Endothelial cell of umbilical vein (primary cell): ENCODE measurements around the gene MAP1LC3B2. TPM values are rescaled to one million over a fixed set of nuclear protein-coding genes. Genes with fewer than 3 reads are reported as not detected.

Experiments
- BruUV-seq: library from RNA; stranded (reverse); fragments of 400-500 nt; replicated peaks from 2 replicates; lab custom pipeline; 2021; lab: Mats Ljungman, UMichigan
- CTCF ChIA-PET: fragments of 300-600, 350-600 bp; sonication (Branson Sonifier 250); formaldehyde crosslinking; loops from one replicate; lab custom pipeline; 2021; ENCODE audit warnings: antibody characterized with exemption, inconsistent platforms; lab: Charles Lee
- POLR2A ChIA-PET: fragments of 300-600, 350-600 bp; sonication (Branson Sonifier 250); formaldehyde crosslinking; loops from one replicate; lab custom pipeline; 2021; ENCODE audit warnings: antibody characterized with exemption, inconsistent platforms; lab: Charles Lee
- DNase-seq: peaks from one replicate; pipeline ENCODE4 v3.0.0-alpha.2; 2011; ENCODE audit warnings: low read depth, low spot score
- FAIRE-seq: peaks from 2 replicates; lab custom pipeline; 2011; peaks lifted over from hg19 to GRCh38; lab: Jason Lieb, UNC
- H2AFZ ChIP-seq: 2 replicates; pipeline ENCODE4 v1.6.0; 2012; ENCODE audit warnings: low read depth, low read length, control low read depth, inconsistent platforms
- H3K27ac ChIP-seq: 2 replicates; pipeline ENCODE4 v1.5.1; 2011; ENCODE audit warnings: low read depth, mild to moderate bottlenecking, control low read depth, low read length, moderate library complexity; ENCODE audit not compliant: insufficient read depth
- H3K27me3 ChIP-seq, 2 experiments: 2 replicates each; pipeline versions ENCODE4 v1.6.0 to v1.6.1; 2011; ENCODE audit warnings: low read length in 2 of 2, mixed read lengths in 1 of 2; ENCODE audit not compliant: control insufficient read depth in 2 of 2, insufficient read depth in 2 of 2
- H3K36me3 ChIP-seq, 2 experiments: 2 replicates in 1 of 2; 3 replicates in 1 of 2; pipeline ENCODE4 v1.5.1; 2011; ENCODE audit warnings: low read length in 2 of 2, mild to moderate bottlenecking in 1 of 2, moderate library complexity in 1 of 2; ENCODE audit not compliant: control insufficient read depth in 2 of 2, insufficient read depth in 2 of 2; ENCODE audit errors: extremely low read depth in 1 of 2
- H3K4me1 ChIP-seq: 3 replicates; pipeline ENCODE4 v1.5.1; 2011; ENCODE audit warnings: mild to moderate bottlenecking, low read length; ENCODE audit not compliant: control insufficient read depth, insufficient read depth; ENCODE audit errors: extremely low read depth
- H3K4me2 ChIP-seq: 2 replicates; pipeline ENCODE4 v1.6.1; 2011; ENCODE audit warnings: low read length, control low read depth, mixed read lengths; ENCODE audit not compliant: insufficient read depth
- H3K4me3 ChIP-seq, 3 experiments: fragments of 200-600 bp in 1 of 3; sonication (generic), shearing (Covaris generic) in 1 of 3; replicated peaks in 1 of 3; 2 replicates each; pipeline ENCODE4 v1.5.1; 2011 to 2016; ENCODE audit warnings: control low read depth in 3 of 3, low read length in 3 of 3, mild to moderate bottlenecking in 2 of 3, inconsistent platforms in 1 of 3, low read depth in 1 of 3, moderate library complexity in 1 of 3; ENCODE audit not compliant: insufficient read depth in 1 of 3
- H3K79me2 ChIP-seq: 2 replicates; pipeline ENCODE4 v1.6.0; 2012; ENCODE audit warnings: low read length, inconsistent platforms; ENCODE audit not compliant: control insufficient read depth, insufficient read depth
- H3K9ac ChIP-seq: replicated peaks from 2 replicates; pipeline ENCODE3; 2011; ENCODE audit warnings: low read length, control low read depth; ENCODE audit not compliant: insufficient read depth; ENCODE audit errors: extremely low read depth
- H3K9me1 ChIP-seq: replicated peaks from 3 replicates; pipeline ENCODE4 v1.6.0; 2011; ENCODE audit warnings: mild to moderate bottlenecking, low read length; ENCODE audit not compliant: control insufficient read depth, insufficient read depth; ENCODE audit errors: extremely low read depth
- H3K9me3 ChIP-seq: replicated peaks from 2 replicates; pipeline ENCODE4 v1.5.1; 2012; ENCODE audit warnings: low read length, inconsistent platforms; ENCODE audit not compliant: control insufficient read depth, insufficient read depth
- H4K20me1 ChIP-seq: replicated peaks from 2 replicates; pipeline ENCODE3; 2011; ENCODE audit warnings: mild to moderate bottlenecking, low read length; ENCODE audit not compliant: control insufficient read depth, insufficient read depth; ENCODE audit errors: extremely low read depth
- EZH2 ChIP-seq: IDR thresholded peaks from 2 replicates; pipeline ENCODE4 v1.6.1; 2012; ENCODE audit warnings: borderline replicate concordance, low read depth, mild to moderate bottlenecking, moderate library complexity, low read length, inconsistent platforms; ENCODE audit not compliant: severe bottlenecking
- FOS ChIP-seq: IDR thresholded peaks from 2 replicates; pipeline ENCODE4 v1.6.1; 2011; ENCODE audit warnings: mild to moderate bottlenecking, low read length, moderate library complexity, borderline replicate concordance; ENCODE audit not compliant: insufficient read depth
- GATA2 ChIP-seq: IDR thresholded peaks from 2 replicates; pipeline ENCODE4 v1.7.0; 2011; ENCODE audit warnings: low read depth, mild to moderate bottlenecking, moderate library complexity, mixed read lengths, low read length; ENCODE audit not compliant: insufficient read length, insufficient read depth
- JUN ChIP-seq: IDR thresholded peaks from 2 replicates; pipeline ENCODE4 v1.6.1; 2011; ENCODE audit warnings: borderline replicate concordance, low read depth; ENCODE audit not compliant: insufficient read length, insufficient read depth
- MYC ChIP-seq: IDR thresholded peaks from one replicate; pipeline ENCODE4 v1.6.1; 2011; ENCODE audit warnings: mild to moderate bottlenecking, low read depth, low read length
- POLR2A ChIP-seq: IDR thresholded peaks from 2 replicates; pipeline ENCODE4 v1.6.1; 2012; ENCODE audit warnings: low read depth, mild to moderate bottlenecking, control low read depth, low read length
- POLR2AphosphoS5 ChIP-seq: IDR thresholded peaks from 2 replicates; pipeline ENCODE4 v1.6.1; 2012; ENCODE audit warnings: low read depth, mild to moderate bottlenecking, control low read depth, low read length, moderate library complexity; ENCODE audit not compliant: insufficient read depth
- dilution Hi-C: fragments of 300-500 bp; cut with MboI; formaldehyde crosslinking; loops from one replicate; pipeline ENCODE4 v1.15.0; 2019; ENCODE audit warnings: low sequenced_read_pairs; ENCODE audit not compliant: extremely low pct_ligation_motif_present
- intact Hi-C: fragments of 100-400 bp; cut with micrococcal nuclease; formaldehyde crosslinking; loops from one replicate; pipeline ENCODE4 v1.10.0; 2022
- polyA plus RNA-seq, 4 experiments: library from polyadenylated mRNA; depleted of rRNA in 3 of 4; stranded (reverse) in 3 of 4; unstranded in 1 of 4; fragments of >200 nt; gene quantifications; 2 replicates each; pipeline versions ENCODE4 v1.2.1 to v1.2.3, GENCODE V29; 2011 to 2012; ENCODE audit warnings: missing spikeins in 1 of 4
- total RNA-seq: library from RNA; stranded (reverse); gene quantifications from 2 replicates; pipeline ENCODE4 v1.2.3, GENCODE V29; 2021
- TF ChIP-seq, protein P1 (sequence below), 2 donors: IDR thresholded peaks; 1 replicate in 1 of 2; 2 replicates in 1 of 2; pipeline ENCODE4 v1.5.1; 2011; ENCODE audit warnings: low read length in 2 of 2, mild to moderate bottlenecking in 2 of 2, moderate library complexity in 2 of 2, control low read depth in 1 of 2, inconsistent platforms in 1 of 2, low read depth in 1 of 2; ENCODE audit not compliant: insufficient read depth in 1 of 2; ENCODE audit errors: extremely low read depth in 1 of 2
- TF ChIP-seq, protein P2 (sequence below): IDR thresholded peaks from 2 replicates; pipeline ENCODE4 v1.6.1; 2011; ENCODE audit not compliant: insufficient read depth, insufficient read length

The MAP1LC3B2 gene
- total and polyA plus RNA-seq, 2 donors (not counting 3 experiments of a cell fraction or from before 2014, with no cell fraction given), result 0.32 to 4.1 TPM

DNA sequence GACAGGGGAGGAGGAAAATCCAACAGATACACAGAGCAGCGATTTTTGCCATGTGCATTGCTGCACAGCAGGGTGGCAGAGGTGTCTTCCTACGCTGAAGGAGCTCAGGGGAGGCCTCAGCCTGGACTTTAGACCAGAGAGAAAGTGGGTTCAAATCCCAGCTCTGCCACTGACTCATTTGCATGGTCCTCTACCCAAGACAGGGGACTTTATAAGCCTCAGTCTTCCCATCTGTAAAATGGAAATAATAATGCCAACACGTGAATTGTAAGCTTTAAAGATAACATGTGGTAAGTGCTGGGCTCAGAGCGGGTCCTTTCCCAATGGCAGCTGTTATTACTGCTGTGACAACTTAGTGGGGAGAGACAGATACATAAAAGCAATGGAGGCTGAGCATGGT lies 62.0 kb downstream of the MAP1LC3B2 start:
- dilution Hi-C loops, result no loop called here
- H3K27me3 ChIP-seq, result peaks cover 6 to 7% of the 10 kb centered on the region in 2 experiments
- intact Hi-C loops, result no loop called here
- ChIA-PET CTCF (interaction anchor here (1.4 kb wide), 1 partner anchor 9 kb away, joined by 4 read pairs; no protein-coding TSS in a partner anchor), POLR2A (no interaction called here)
- no peak for FAIRE-seq
- no peak overlapping the region for H3K27ac ChIP-seq
- H2AFZ ChIP-seq, result no peak overlapping the region
- TF ChIP-seq MYC (no peak), POLR2A (no peak), JUN (no peak), GATA2 (no peak), FOS (no peak), POLR2AphosphoS5 (no peak), EZH2 (no peak)
- TF ChIP-seq, protein P1, sequence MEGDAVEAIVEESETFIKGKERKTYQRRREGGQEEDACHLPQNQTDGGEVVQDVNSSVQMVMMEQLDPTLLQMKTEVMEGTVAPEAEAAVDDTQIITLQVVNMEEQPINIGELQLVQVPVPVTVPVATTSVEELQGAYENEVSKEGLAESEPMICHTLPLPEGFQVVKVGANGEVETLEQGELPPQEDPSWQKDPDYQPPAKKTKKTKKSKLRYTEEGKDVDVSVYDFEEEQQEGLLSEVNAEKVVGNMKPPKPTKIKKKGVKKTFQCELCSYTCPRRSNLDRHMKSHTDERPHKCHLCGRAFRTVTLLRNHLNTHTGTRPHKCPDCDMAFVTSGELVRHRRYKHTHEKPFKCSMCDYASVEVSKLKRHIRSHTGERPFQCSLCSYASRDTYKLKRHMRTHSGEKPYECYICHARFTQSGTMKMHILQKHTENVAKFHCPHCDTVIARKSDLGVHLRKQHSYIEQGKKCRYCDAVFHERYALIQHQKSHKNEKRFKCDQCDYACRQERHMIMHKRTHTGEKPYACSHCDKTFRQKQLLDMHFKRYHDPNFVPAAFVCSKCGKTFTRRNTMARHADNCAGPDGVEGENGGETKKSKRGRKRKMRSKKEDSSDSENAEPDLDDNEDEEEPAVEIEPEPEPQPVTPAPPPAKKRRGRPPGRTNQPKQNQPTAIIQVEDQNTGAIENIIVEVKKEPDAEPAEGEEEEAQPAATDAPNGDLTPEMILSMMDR (IDR thresholded peaks at IDR 0.05; ENCODE audit: extremely low read depth in 1 of 2, insufficient read depth in 1 of 2, low read depth in 1 of 2, low read length in 2 of 2), result no peak
- TF ChIP-seq, protein P2, sequence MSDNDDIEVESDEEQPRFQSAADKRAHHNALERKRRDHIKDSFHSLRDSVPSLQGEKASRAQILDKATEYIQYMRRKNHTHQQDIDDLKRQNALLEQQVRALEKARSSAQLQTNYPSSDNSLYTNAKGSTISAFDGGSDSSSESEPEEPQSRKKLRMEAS, result no peak
- no peaks in the 10 kb centered on the region for H3K4me1 ChIP-seq
- DNase-seq, result no peak
- no peaks in the 10 kb centered on the region for H3K36me3 ChIP-seq
- no peak overlapping the region for H3K9ac ChIP-seq
- H4K20me1 ChIP-seq, result no peaks in the 10 kb centered on the region
- no peak overlapping the region for H3K4me2 ChIP-seq
- no peak overlapping the region for H3K4me3 ChIP-seq
- H3K9me3 ChIP-seq, result no peaks in the 10 kb centered on the region
- no peaks in the 10 kb centered on the region for H3K9me1 ChIP-seq
- no peaks in the 10 kb centered on the region for H3K79me2 ChIP-seq
- BruUV-seq, result no TSS peak
